H9 (cell line): ENCODE results near the gene COQ8B. TPM values are rescaled to one million over a fixed set of nuclear protein-coding genes. Genes with fewer than 3 reads are reported as not detected.

Source experiments
- DNase-seq: peaks from one replicate; pipeline ENCODE4 v3.0.0-alpha.2; 2017
- H2AFZ ChIP-seq: one replicate; pipeline ENCODE4 v1.6.1; 2013; ENCODE audit warnings: mild to moderate bottlenecking, low read length, control low read depth, moderate library complexity
- H2AK5ac ChIP-seq: 2 replicates; pipeline ENCODE4 v1.6.1; 2013; ENCODE audit warnings: low read length, control low read depth, mixed read lengths; ENCODE audit not compliant: insufficient read length
- H2BK120ac ChIP-seq: one replicate; pipeline ENCODE4 v1.6.1; 2013; ENCODE audit warnings: low read depth, mild to moderate bottlenecking, low read length, control low read depth, inconsistent platforms; ENCODE audit not compliant: poor library complexity, severe bottlenecking
- H2BK12ac ChIP-seq: 2 replicates; pipeline ENCODE4 v1.6.1; 2013; ENCODE audit warnings: low read length, control low read depth, mixed read lengths, low read depth; ENCODE audit not compliant: insufficient read length
- H2BK15ac ChIP-seq: 2 replicates; pipeline ENCODE4 v1.6.1; 2013; ENCODE audit warnings: low read depth, low read length, control low read depth
- H2BK20ac ChIP-seq: one replicate; pipeline ENCODE4 v1.6.1; 2013; ENCODE audit warnings: low read depth, mild to moderate bottlenecking, low read length, control low read depth, inconsistent platforms; ENCODE audit not compliant: poor library complexity, severe bottlenecking
- H2BK5ac ChIP-seq: 2 replicates; pipeline ENCODE4 v1.6.1; 2013; ENCODE audit warnings: low read length, control low read depth, mixed read lengths; ENCODE audit not compliant: insufficient read length
- H3K14ac ChIP-seq: 2 replicates; pipeline ENCODE4 v1.6.1; 2013; ENCODE audit warnings: low read length, control low read depth; ENCODE audit not compliant: insufficient read depth
- H3K18ac ChIP-seq: 2 replicates; pipeline ENCODE4 v1.6.1; 2013; ENCODE audit warnings: low read depth, mild to moderate bottlenecking, mixed read lengths, low read length, control low read depth; ENCODE audit not compliant: insufficient read length
- H3K23ac ChIP-seq: 2 replicates; pipeline ENCODE4 v1.6.1; 2013; ENCODE audit warnings: low read length, control low read depth, mixed read lengths, low read depth; ENCODE audit not compliant: insufficient read length
- H3K23me2 ChIP-seq: 2 replicates; pipeline ENCODE4 v1.6.1; 2013; ENCODE audit warnings: low read depth, mild to moderate bottlenecking, mixed read lengths, low read length, control low read depth; ENCODE audit not compliant: insufficient read length, poor library complexity, severe bottlenecking
- H3K27ac ChIP-seq: 2 replicates; pipeline ENCODE4 v1.5.1; 2013; ENCODE audit warnings: low read length, control low read depth, mixed read lengths, low read depth; ENCODE audit not compliant: insufficient read length
- H3K27me3 ChIP-seq: 2 replicates; pipeline ENCODE4 v1.6.1; 2013; ENCODE audit warnings: low read length, control low read depth, inconsistent platforms; ENCODE audit not compliant: insufficient read depth
- H3K4ac ChIP-seq: 2 replicates; pipeline ENCODE4 v1.6.1; 2013; ENCODE audit warnings: low read depth, mild to moderate bottlenecking, control low read depth, inconsistent platforms, low read length, moderate library complexity
- H3K4me1 ChIP-seq: 2 replicates; pipeline ENCODE4 v1.6.1; 2013; ENCODE audit warnings: low read length, control low read depth, inconsistent platforms; ENCODE audit not compliant: insufficient read depth
- H3K4me2 ChIP-seq: 2 replicates; pipeline ENCODE4 v1.6.1; 2013; ENCODE audit warnings: low read length, control low read depth, mixed read lengths; ENCODE audit not compliant: insufficient read length, insufficient read depth
- H3K56ac ChIP-seq: 2 replicates; pipeline ENCODE4 v1.6.1; 2013; ENCODE audit warnings: low read depth, mild to moderate bottlenecking, mixed read lengths, low read length, control low read depth; ENCODE audit not compliant: insufficient read length
- H3K79me1 ChIP-seq: 2 replicates; pipeline ENCODE4 v1.6.1; 2013; ENCODE audit warnings: low read depth, mild to moderate bottlenecking, moderate library complexity, low read length, control low read depth, inconsistent platforms; ENCODE audit not compliant: insufficient read depth, poor library complexity, severe bottlenecking
- H3K79me2 ChIP-seq: 2 replicates; pipeline ENCODE4 v1.6.1; 2013; ENCODE audit warnings: low read length, control low read depth, inconsistent platforms; ENCODE audit not compliant: insufficient read depth
- H3K9ac ChIP-seq: 2 replicates; pipeline ENCODE4 v1.6.1; 2013; ENCODE audit warnings: low read length, control low read depth, mixed read lengths; ENCODE audit not compliant: insufficient read length; ENCODE audit errors: extremely low read depth
- H3K9me3 ChIP-seq: one replicate; pipeline ENCODE4 v1.6.1; 2013; ENCODE audit warnings: low read depth, low read length, inconsistent platforms; ENCODE audit not compliant: control insufficient read depth
- H3T11ph ChIP-seq: one replicate; pipeline ENCODE4 v1.6.1; 2013; ENCODE audit warnings: mild to moderate bottlenecking, low read length, control low read depth, inconsistent platforms
- H4K20me1 ChIP-seq: one replicate; pipeline ENCODE4 v1.6.1; 2013; ENCODE audit not compliant: control insufficient read depth, insufficient read length, insufficient read depth
- H4K5ac ChIP-seq: 2 replicates; pipeline ENCODE4 v1.6.1; 2013; ENCODE audit warnings: low read depth, mild to moderate bottlenecking, mixed read lengths, low read length, control low read depth; ENCODE audit not compliant: insufficient read length
- H4K8ac ChIP-seq: replicated peaks from 2 replicates; pipeline ENCODE4 v1.6.1; 2013; ENCODE audit warnings: low read length, control low read depth, mixed read lengths, low read depth; ENCODE audit not compliant: insufficient read length
- H4K91ac ChIP-seq: 2 replicates; pipeline ENCODE4 v1.6.1; 2013; ENCODE audit warnings: low read depth, mild to moderate bottlenecking, moderate library complexity, mixed read lengths, low read length, control low read depth; ENCODE audit not compliant: insufficient read length
- H3K27ac Mint-ChIP-seq, 3 experiments: 2 replicates in 2 of 3; 3 replicates in 1 of 3; pipeline ENCODE4 v1.8.0; 2020 to 2021; ENCODE audit warnings: mixed read lengths in 3 of 3, mild to moderate bottlenecking in 1 of 3, moderate library complexity in 1 of 3
- H3K27me3 Mint-ChIP-seq: 2 replicates; pipeline ENCODE4 v1.8.0; 2021; ENCODE audit warnings: low read depth, mild to moderate bottlenecking, moderate library complexity, mixed read lengths
- H3K36me3 Mint-ChIP-seq, 3 experiments: 2 replicates in 2 of 3; 3 replicates in 1 of 3; pipeline ENCODE4 v1.8.0; 2020 to 2021; ENCODE audit warnings: low read depth in 3 of 3, mixed read lengths in 3 of 3; ENCODE audit not compliant: insufficient read depth in 1 of 3
- H3K4me1 Mint-ChIP-seq, 2 experiments: 2 replicates each; pipeline ENCODE4 v1.8.0; 2020; ENCODE audit warnings: mixed read lengths in 2 of 2
- H3K4me3 Mint-ChIP-seq, 2 experiments: 2 replicates in 1 of 2; 3 replicates in 1 of 2; pipeline ENCODE4 v1.8.0; 2020 to 2021; ENCODE audit warnings: mild to moderate bottlenecking in 2 of 2, mixed read lengths in 2 of 2, moderate library complexity in 1 of 2
- H3K9me3 Mint-ChIP-seq, 2 experiments: 2 replicates in 1 of 2; 3 replicates in 1 of 2; pipeline ENCODE4 v1.8.0; 2020; ENCODE audit warnings: mild to moderate bottlenecking in 2 of 2, mixed read lengths in 2 of 2, moderate library complexity in 1 of 2
- WGBS: extraction: QIAGEN DNeasy Blood & Tissue Kit; methylation state at CpG from one replicate; pipeline ENCODE4 v1.1.7; 2013; ENCODE audit warnings: missing lambda C conversion rate, low lambda C conversion rate, mixed read lengths; ENCODE audit not compliant: insufficient read length; ENCODE audit errors: extremely low coverage; 5-methylcytosine and 5-hydroxymethylcytosine counted together
- total RNA-seq: library from RNA; stranded (reverse); gene quantifications from 2 replicates; pipeline ENCODE4 v1.2.1, GENCODE V29; 2021
- TF ChIP-seq, protein P1 (sequence below): fragments of 200-600 bp; sonication (generic); conservative IDR thresholded peaks from 3 replicates; pipeline ENCODE4 v1.8.0; 2021; ENCODE audit warnings: antibody characterized with exemption, mild to moderate bottlenecking

COQ8B gene
- total RNA-seq, 1 experiment from 2014 or later, result 40.5 TPM

GRCh38 chr19:40763526-40763925 lies 46.8 kb upstream of the COQ8B start:
- H3K27ac Mint-ChIP-seq, result peak overlapping the region in 1 of 3 experiments; percentile 53; a peak in 1 of 7 replicates
- H2BK5ac ChIP-seq, result no peak overlapping the region
- no peak overlapping the region for H4K91ac ChIP-seq
- H3K27me3 ChIP-seq, result no peaks in the 10 kb centered on the region
- H3K9ac ChIP-seq, result no peak overlapping the region
- H2BK120ac ChIP-seq, result no peak overlapping the region
- TF ChIP-seq, protein P1, sequence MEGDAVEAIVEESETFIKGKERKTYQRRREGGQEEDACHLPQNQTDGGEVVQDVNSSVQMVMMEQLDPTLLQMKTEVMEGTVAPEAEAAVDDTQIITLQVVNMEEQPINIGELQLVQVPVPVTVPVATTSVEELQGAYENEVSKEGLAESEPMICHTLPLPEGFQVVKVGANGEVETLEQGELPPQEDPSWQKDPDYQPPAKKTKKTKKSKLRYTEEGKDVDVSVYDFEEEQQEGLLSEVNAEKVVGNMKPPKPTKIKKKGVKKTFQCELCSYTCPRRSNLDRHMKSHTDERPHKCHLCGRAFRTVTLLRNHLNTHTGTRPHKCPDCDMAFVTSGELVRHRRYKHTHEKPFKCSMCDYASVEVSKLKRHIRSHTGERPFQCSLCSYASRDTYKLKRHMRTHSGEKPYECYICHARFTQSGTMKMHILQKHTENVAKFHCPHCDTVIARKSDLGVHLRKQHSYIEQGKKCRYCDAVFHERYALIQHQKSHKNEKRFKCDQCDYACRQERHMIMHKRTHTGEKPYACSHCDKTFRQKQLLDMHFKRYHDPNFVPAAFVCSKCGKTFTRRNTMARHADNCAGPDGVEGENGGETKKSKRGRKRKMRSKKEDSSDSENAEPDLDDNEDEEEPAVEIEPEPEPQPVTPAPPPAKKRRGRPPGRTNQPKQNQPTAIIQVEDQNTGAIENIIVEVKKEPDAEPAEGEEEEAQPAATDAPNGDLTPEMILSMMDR, result no peak
- H3K4me2 ChIP-seq, result no peak overlapping the region
- no peaks in the 10 kb centered on the region for H3K79me2 ChIP-seq
- no peaks in the 10 kb centered on the region for H3K4me1 Mint-ChIP-seq
- no peak overlapping the region for H3K14ac ChIP-seq
- H2BK15ac ChIP-seq, result no peak overlapping the region
- no peak overlapping the region for H3K56ac ChIP-seq
- no peak overlapping the region for H3K18ac ChIP-seq
- H3K36me3 Mint-ChIP-seq, result peaks cover 61 to 85% (median 74%) of the 10 kb centered on the region in 3 experiments
- H3K4ac ChIP-seq, result no peak overlapping the region
- no peaks in the 10 kb centered on the region for H3K23me2 ChIP-seq
- no peaks in the 10 kb centered on the region for H3K9me3 ChIP-seq
- H2AK5ac ChIP-seq, result no peak overlapping the region
- H4K5ac ChIP-seq, result no peak overlapping the region
- H2BK12ac ChIP-seq, result no peak overlapping the region
- DNase-seq, result no peak
- H3K9me3 Mint-ChIP-seq, result no peaks in the 10 kb centered on the region
- H2BK20ac ChIP-seq, result no peak overlapping the region
- no CpG with 5 or more reads among the region's 7 CpGs for WGBS
- no peaks in the 10 kb centered on the region for H3K27me3 Mint-ChIP-seq
- no peak overlapping the region for H3T11ph ChIP-seq
- H4K20me1 ChIP-seq, result no peaks in the 10 kb centered on the region
- H4K8ac ChIP-seq, result no peak overlapping the region
- no peak overlapping the region for H2AFZ ChIP-seq
- H3K79me1 ChIP-seq, result no peaks in the 10 kb centered on the region
- H3K4me1 ChIP-seq, result no peaks in the 10 kb centered on the region
- H3K27ac ChIP-seq, result no peak overlapping the region
- H3K4me3 Mint-ChIP-seq, result no peak overlapping the region
- H3K23ac ChIP-seq, result no peak overlapping the region
